Measurements from ENCODE around the gene RYR2. TPM values are rescaled to one million over a fixed set of nuclear protein-coding genes. Genes with fewer than 3 reads are reported as not detected.

RYR2 gene
- total RNA-seq, 4 donors from 2014 or later: 0.13 to 2.5 (median 0.88) TPM

GRCh38 chr1:237237721-237238120 is 195.7 kb downstream of the RYR2 start:
- Histone ChIP-seq H3K4me1 (no peaks in the 10 kb centered on the region), H3K9me3 (no peaks in the 10 kb centered on the region), H3K36me3 (no peaks in the 10 kb centered on the region), H3K27ac (no peak overlapping the region), H3K4me3 (no peak overlapping the region), H3K27me3 (no peaks in the 10 kb centered on the region)
- no peak for TF ChIP-seq CTCF (IDR thresholded peaks at IDR 0.05)
- TF ChIP-seq POLR2A (IDR thresholded peaks at IDR 0.05): no peak
- no peak for DNase-seq

GRCh38 chr1:237239248-237239647 is 197.3 kb downstream of the RYR2 start:
- H3K27me3 ChIP-seq: no peaks in the 10 kb centered on the region
- no peaks in the 10 kb centered on the region for H3K9me3 ChIP-seq
- no peak for DNase-seq
- no peaks in the 10 kb centered on the region for H3K4me1 ChIP-seq
- H3K27ac ChIP-seq: no peak overlapping the region
- no peak for TF ChIP-seq POLR2A (IDR thresholded peaks at IDR 0.05)
- no peak for TF ChIP-seq CTCF (IDR thresholded peaks at IDR 0.05)
- H3K36me3 ChIP-seq: no peaks in the 10 kb centered on the region
- H3K4me3 ChIP-seq: no peak overlapping the region

- no peak for TF ChIP-seq POLR2A (IDR thresholded peaks at IDR 0.05)
- TF ChIP-seq CTCF (IDR thresholded peaks at IDR 0.05): no peak
- Histone ChIP-seq H3K4me1 (no peaks in the 10 kb centered on the region), H3K27ac (no peak overlapping the region), H3K27me3 (no peaks in the 10 kb centered on the region), H3K36me3 (no peaks in the 10 kb centered on the region), H3K9me3 (no peaks in the 10 kb centered on the region), H3K4me3 (no peak overlapping the region)
- no peak for DNase-seq
Measured at GRCh38 chr1:237241038-237241437, 199.1 kb downstream of the RYR2 start.

GRCh38 chr1:237244778-237245177 is 202.8 kb downstream of the RYR2 start:
- Histone ChIP-seq H3K27ac (no peak overlapping the region), H3K4me3 (no peak overlapping the region), H3K9me3 (no peaks in the 10 kb centered on the region), H3K4me1 (no peaks in the 10 kb centered on the region), H3K27me3 (no peaks in the 10 kb centered on the region), H3K36me3 (no peaks in the 10 kb centered on the region)
- TF ChIP-seq POLR2A (IDR thresholded peaks at IDR 0.05): no peak
- no peak for TF ChIP-seq CTCF (IDR thresholded peaks at IDR 0.05)
- DNase-seq: no peak

- DNase-seq: no peak
- TF ChIP-seq POLR2A (IDR thresholded peaks at IDR 0.05) (no peak), CTCF (IDR thresholded peaks at IDR 0.05) (no peak)
- Histone ChIP-seq H3K9me3 (no peaks in the 10 kb centered on the region), H3K27me3 (no peaks in the 10 kb centered on the region), H3K4me1 (no peaks in the 10 kb centered on the region), H3K4me3 (no peak overlapping the region), H3K36me3 (no peaks in the 10 kb centered on the region), H3K27ac (no peak overlapping the region)
Measured at GRCh38 chr1:237247442-237247841, 205.5 kb downstream of the RYR2 start.

GRCh38 chr1:237249120-237249519 is 207.1 kb downstream of the RYR2 start:
- TF ChIP-seq CTCF (IDR thresholded peaks at IDR 0.05): no peak
- no peak for TF ChIP-seq POLR2A (IDR thresholded peaks at IDR 0.05)
- Histone ChIP-seq H3K4me3 (no peak overlapping the region), H3K27ac (no peak overlapping the region), H3K27me3 (no peaks in the 10 kb centered on the region), H3K4me1 (no peaks in the 10 kb centered on the region), H3K36me3 (no peaks in the 10 kb centered on the region), H3K9me3 (no peaks in the 10 kb centered on the region)
- DNase-seq: no peak
